IMR-90 (cell line): ENCODE results near the gene NEURL1. TPM values are rescaled to one million over a fixed set of nuclear protein-coding genes. Genes with fewer than 3 reads are reported as not detected.

Experiments used
- ATAC-seq: fragments of 200-7000 bp; cut with Tn5 transposase; 2 replicates; pipeline ENCODE4 v1.9.1; 2020; ENCODE audit warnings: low read depth, mild to moderate bottlenecking, moderate library complexity
- BruUV-seq: library from RNA; stranded (reverse); fragments of 400-500 nt; replicated peaks from 2 replicates; lab custom pipeline; 2021; lab: Mats Ljungman, UMichigan
- CTCF ChIA-PET: fragments of 300-600 bp; formaldehyde crosslinking; extraction: SDS; loops from one replicate; lab custom pipeline; 2021; ENCODE audit warnings: antibody characterized with exemption; lab: Yijun Ruan, JAX
- POLR2A ChIA-PET: fragments of 300-600 bp; sonication (Branson Sonifier 250); formaldehyde crosslinking; loops from one replicate; lab custom pipeline; 2022; ENCODE audit warnings: antibody characterized with exemption; ENCODE audit not compliant: unreplicated experiment; lab: Charles Lee
- DNase-seq: peaks from one replicate; pipeline ENCODE4 v3.0.0; 2013
- H2AFZ ChIP-seq: replicated peaks from 2 replicates; pipeline ENCODE3; 2013; ENCODE audit warnings: low read length, mild to moderate bottlenecking; ENCODE audit not compliant: poor library complexity
- H2AK5ac ChIP-seq: 2 replicates; pipeline ENCODE4 v1.6.1; 2013; ENCODE audit warnings: low read depth, low read length, inconsistent platforms
- H2AK9ac ChIP-seq: replicated peaks from 2 replicates; pipeline ENCODE3; 2013; ENCODE audit warnings: mild to moderate bottlenecking, low read depth, low read length, moderate library complexity; ENCODE audit not compliant: poor library complexity
- H2BK120ac ChIP-seq: 2 replicates; pipeline ENCODE4 v1.6.1; 2013; ENCODE audit warnings: low read depth, low read length, inconsistent platforms
- H2BK15ac ChIP-seq: 3 replicates; pipeline ENCODE4 v1.6.1; 2013; ENCODE audit warnings: low read depth, low read length, inconsistent platforms
- H2BK20ac ChIP-seq: 2 replicates; pipeline ENCODE4 v1.6.1; 2013; ENCODE audit warnings: low read depth, mild to moderate bottlenecking, inconsistent platforms, low read length, moderate library complexity
- H2BK5ac ChIP-seq: 2 replicates; pipeline ENCODE4 v1.6.1; 2013; ENCODE audit warnings: mild to moderate bottlenecking, low read depth, low read length, inconsistent platforms; ENCODE audit not compliant: poor library complexity, severe bottlenecking
- H3K14ac ChIP-seq: replicated peaks from 2 replicates; pipeline ENCODE4 v1.6.1; 2013; ENCODE audit warnings: low read depth, low read length, inconsistent platforms
- H3K18ac ChIP-seq: 2 replicates; pipeline ENCODE4 v1.6.1; 2013; ENCODE audit warnings: low read depth, low read length, control low read depth
- H3K23ac ChIP-seq: 2 replicates; pipeline ENCODE4 v1.6.1; 2013; ENCODE audit warnings: low read depth, low read length, inconsistent platforms
- H3K27ac ChIP-seq: 2 replicates; pipeline ENCODE4 v1.5.1; 2013; ENCODE audit warnings: mild to moderate bottlenecking, control low read depth, low read length; ENCODE audit not compliant: insufficient read depth
- H3K27me3 ChIP-seq: 2 replicates; pipeline ENCODE4 v1.6.1; 2013; ENCODE audit warnings: low read length; ENCODE audit not compliant: control insufficient read depth, insufficient read depth
- H3K36me3 ChIP-seq: 2 replicates; pipeline ENCODE4 v1.6.1; 2013; ENCODE audit warnings: low read length, mixed read lengths; ENCODE audit not compliant: control insufficient read depth, insufficient read depth
- H3K4ac ChIP-seq: 2 replicates; pipeline ENCODE4 v1.6.1; 2013; ENCODE audit warnings: low read depth, low read length, inconsistent platforms
- H3K4me1 ChIP-seq: 2 replicates; pipeline ENCODE4 v1.6.1; 2013; ENCODE audit warnings: low read length, mixed read lengths; ENCODE audit not compliant: control insufficient read depth, insufficient read depth
- H3K4me2 ChIP-seq: 2 replicates; pipeline ENCODE4 v1.6.1; 2013; ENCODE audit warnings: low read depth, mild to moderate bottlenecking, control low read depth, low read length, moderate library complexity
- H3K4me3 ChIP-seq: 2 replicates; pipeline ENCODE4 v1.5.1; 2013; ENCODE audit warnings: low read depth, mild to moderate bottlenecking, control low read depth, low read length, moderate library complexity; ENCODE audit not compliant: insufficient read depth
- H3K56ac ChIP-seq: 2 replicates; pipeline ENCODE4 v1.6.1; 2013; ENCODE audit warnings: low read length, inconsistent platforms; ENCODE audit not compliant: insufficient read depth; ENCODE audit errors: extremely low read depth
- H3K79me1 ChIP-seq, 2 experiments: 2 replicates each; pipeline ENCODE4 v1.6.1; 2013; ENCODE audit warnings: low read length in 2 of 2, inconsistent platforms in 1 of 2, low read depth in 1 of 2
- H3K9ac ChIP-seq: 2 replicates; pipeline ENCODE4 v1.6.1; 2013; ENCODE audit warnings: low read depth, low read length, control low read depth
- H3K9me1 ChIP-seq: 2 replicates; pipeline ENCODE4 v1.6.1; 2013; ENCODE audit warnings: low read length, inconsistent platforms; ENCODE audit not compliant: insufficient read depth
- H3K9me3 ChIP-seq: 2 replicates; pipeline ENCODE4 v1.6.1; 2013; ENCODE audit warnings: low read length; ENCODE audit not compliant: control insufficient read depth, insufficient read depth
- H4K20me1 ChIP-seq: 2 replicates; pipeline ENCODE4 v1.6.1; 2013; ENCODE audit warnings: low read length, inconsistent platforms; ENCODE audit not compliant: insufficient read depth
- H4K5ac ChIP-seq: 2 replicates; pipeline ENCODE4 v1.6.1; 2013; ENCODE audit warnings: mild to moderate bottlenecking, low read depth, low read length, control low read depth
- H4K8ac ChIP-seq, 2 experiments: 2 replicates each; pipeline ENCODE4 v1.6.1; 2013; ENCODE audit warnings: low read depth in 2 of 2, low read length in 2 of 2, control low read depth in 1 of 2, inconsistent platforms in 1 of 2
- H4K91ac ChIP-seq: 2 replicates; pipeline ENCODE4 v1.6.1; 2013; ENCODE audit warnings: low read depth, low read length, inconsistent platforms; ENCODE audit not compliant: insufficient read depth
- ELK1 ChIP-seq: fragments of 150-350 bp; IDR thresholded peaks from 2 replicates; pipeline ENCODE4 v1.6.1; 2016; ENCODE audit warnings: low read depth, mild to moderate bottlenecking, low read length, moderate library complexity, borderline replicate concordance
- FOS ChIP-seq: fragments of 150-350 bp; IDR thresholded peaks from 2 replicates; pipeline ENCODE4 v1.6.1; 2016; ENCODE audit warnings: low read depth, low read length
- MAFK ChIP-seq: IDR thresholded peaks from 2 replicates; pipeline ENCODE4 v1.6.1; 2012; ENCODE audit warnings: low read depth, low read length, improper control_type of control experiment
- POLR2A ChIP-seq: IDR thresholded peaks from 2 replicates; pipeline ENCODE4 v1.6.1; 2012; ENCODE audit warnings: mild to moderate bottlenecking, low read depth, low read length
- RAD21 ChIP-seq: IDR thresholded peaks from 2 replicates; pipeline ENCODE4 v1.6.1; 2012; ENCODE audit warnings: low read length, improper control_type of control experiment
- RFX5 ChIP-seq: IDR thresholded peaks from 2 replicates; pipeline ENCODE4 v1.8.0; 2012; ENCODE audit warnings: low read depth, mild to moderate bottlenecking, low read length, moderate library complexity
- USF2 ChIP-seq: fragments of 150-350 bp; IDR thresholded peaks from 2 replicates; pipeline ENCODE4 v1.6.1; 2017; ENCODE audit warnings: mild to moderate bottlenecking, antibody characterized with exemption, low read length, low read depth
- WGBS, 2 experiments: methylation state at CpG; one replicate each; pipeline versions ENCODE4 v1.1.5 to v1.1.7; 2013; ENCODE audit warnings: missing lambda C conversion rate in 2 of 2; ENCODE audit not compliant: insufficient read length in 1 of 2; ENCODE audit errors: extremely low coverage in 2 of 2; 5-methylcytosine and 5-hydroxymethylcytosine counted together
- dilution Hi-C: fragments of 300-500 bp; cut with HindIII; formaldehyde crosslinking; loops from one replicate; pipeline ENCODE4 v1.14.3; 2018; ENCODE audit warnings: low sequenced_read_pairs; ENCODE audit not compliant: unreplicated experiment
- in situ Hi-C: fragments of 300-500 bp; cut with MboI; formaldehyde crosslinking; loops from 3 replicates; pipeline ENCODE4 v1.14.3; 2019; ENCODE audit warnings: low sequenced_read_pairs, inconsistent platforms, mixed read lengths
- intact Hi-C: fragments of 100-400 bp; cut with micrococcal nuclease; formaldehyde crosslinking; loops from 2 replicates; pipeline ENCODE4 v1.10.0; 2022
- polyA plus RNA-seq, 3 experiments: library from polyadenylated mRNA; depleted of rRNA; stranded (reverse); fragments of >200 nt; gene quantifications; 2 replicates each; pipeline ENCODE4 v1.2.3, GENCODE V29; 2012; ENCODE audit warnings: low replicate concordance in 1 of 3
- total RNA-seq: library from RNA; depleted of rRNA; stranded (reverse); fragments of >200 nt; gene quantifications from 2 replicates; pipeline ENCODE4 v1.2.3, GENCODE V29; 2012

The NEURL1 gene
- total and polyA plus RNA-seq, 2 of the 4 experiments (the other 2 are of a cell fraction), result 0.36 to 0.82 TPM

GRCh38 chr10:103455235-103455634 is 38.3 kb upstream of the NEURL1 start:
- H3K4ac ChIP-seq, result no peak overlapping the region
- H3K79me1 ChIP-seq, result peaks cover 0 to 12% of the 10 kb centered on the region in 2 experiments; a peak in 1 of 4 replicates
- H4K91ac ChIP-seq, result no peak overlapping the region
- dilution Hi-C loops, result no loop called here
- peak overlapping the region; percentile 61 for H2AK9ac ChIP-seq
- no peak overlapping the region for H3K23ac ChIP-seq
- no peak overlapping the region for H4K5ac ChIP-seq
- CTCF ChIA-PET, result no interaction called here
- WGBS, 2 experiments, result 83% methylated on average over 19 of the region's 25 CpGs; no CpG with 5 or more reads in 1 of the 2 experiments
- H3K14ac ChIP-seq, result no peak overlapping the region
- H3K27me3 ChIP-seq, result peaks cover 12% of the 10 kb centered on the region
- H3K27ac ChIP-seq, result no peak overlapping the region
- no peak overlapping the region for H3K4me2 ChIP-seq
- intact Hi-C loops, result no loop called here
- no peak overlapping the region for H2AFZ ChIP-seq
- H2BK5ac ChIP-seq, result no peak overlapping the region
- no TSS peak for BruUV-seq
- no peaks in the 10 kb centered on the region for H3K9me3 ChIP-seq
- H3K9ac ChIP-seq, result no peak overlapping the region
- no peak overlapping the region for H2BK15ac ChIP-seq
- no peak overlapping the region for H4K8ac ChIP-seq
- no peak overlapping the region for H2AK5ac ChIP-seq
- H2BK120ac ChIP-seq, result no peak overlapping the region
- TF ChIP-seq USF2 (no peak), MAFK (no peak), POLR2A (no peak), RFX5 (no peak), ELK1 (no peak), RAD21 (no peak), FOS (no peak)
- no peak overlapping the region for H3K56ac ChIP-seq
- in situ Hi-C loops, result no loop called here
- no peaks in the 10 kb centered on the region for H4K20me1 ChIP-seq
- H3K9me1 ChIP-seq, result peaks cover 8% of the 10 kb centered on the region
- POLR2A ChIA-PET, result no interaction called here
- H3K36me3 ChIP-seq, result no peaks in the 10 kb centered on the region
- DNase-seq (no peak), ATAC-seq (no peak)
- H2BK20ac ChIP-seq, result no peak overlapping the region
- H3K4me3 ChIP-seq, result no peak overlapping the region
- no peak overlapping the region for H3K18ac ChIP-seq
- H3K4me1 ChIP-seq, result peaks cover 11% of the 10 kb centered on the region; the same call in 1 of the 2 replicates
